Testis (tissue), 2 donors: ENCODE measurements around the gene EDC3.

ENCODE experiments used
- CTCF ChIP-seq, 3 experiments: fragments of 450-650 bp in 2 of 3; fragments of 200-600 bp in 1 of 3; sonication (generic) in 1 of 3; IDR thresholded peaks; one replicate each; pipeline ENCODE4 v1.5.1; 2016 to 2019; ENCODE audit warnings: antibody characterized with exemption in 3 of 3, mild to moderate bottlenecking in 2 of 3, moderate library complexity in 1 of 3
- POLR2A ChIP-seq: fragments of 450-650 bp; IDR thresholded peaks from one replicate; pipeline ENCODE4 v1.6.1; 2017; ENCODE audit warnings: antibody characterized with exemption, mild to moderate bottlenecking, moderate library complexity

GRCh38 chr15:74635228-74635627, 60.6 kb downstream of the EDC3 start:
- TF ChIP-seq CTCF (IDR thresholded peaks at IDR 0.05) (peak; percentile 74 to 81 (median 80)), POLR2A (no peak)
